ENCODE data around the gene FOXE3. TPM values are rescaled to one million over a fixed set of nuclear protein-coding genes. Genes with fewer than 3 reads are reported as not detected.

FOXE3 gene
- not detected in 2 replicates for total RNA-seq

DNA sequence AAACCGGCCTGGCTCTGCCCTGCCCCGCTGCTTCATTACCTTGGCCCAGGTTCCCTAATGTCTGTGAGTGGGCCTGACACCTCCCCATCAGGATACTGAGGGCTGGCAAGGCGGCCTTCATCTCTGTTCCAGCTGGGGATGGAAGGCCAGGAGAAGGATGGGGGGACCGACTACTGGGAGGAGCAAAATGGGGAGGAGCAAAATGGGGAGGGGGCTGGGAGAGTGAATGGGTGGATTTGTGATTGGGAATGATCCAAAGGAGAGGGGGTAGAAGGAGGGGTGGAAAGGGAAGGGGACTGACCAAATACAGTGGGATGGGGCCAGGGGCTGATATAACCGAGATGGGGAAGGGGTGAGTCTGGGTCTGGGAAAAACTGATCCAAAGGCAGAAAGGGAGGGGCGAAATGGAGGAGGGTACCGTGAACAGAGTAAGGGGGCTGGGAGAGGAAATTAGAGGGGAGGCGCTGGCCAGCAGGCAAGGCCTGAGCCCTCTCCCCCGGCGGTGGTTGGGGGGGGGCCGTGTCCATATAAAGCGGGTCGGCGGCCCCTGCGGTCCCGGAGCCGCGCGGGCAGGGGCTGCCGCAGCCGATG lies at the start of gene FOXE3:
Gene FOXE3, plus strand, starts transcription at position 558 of the 591 bp plus-strand sequence. Its CDS starts 31 bp downstream, at position 589.

DNA sequence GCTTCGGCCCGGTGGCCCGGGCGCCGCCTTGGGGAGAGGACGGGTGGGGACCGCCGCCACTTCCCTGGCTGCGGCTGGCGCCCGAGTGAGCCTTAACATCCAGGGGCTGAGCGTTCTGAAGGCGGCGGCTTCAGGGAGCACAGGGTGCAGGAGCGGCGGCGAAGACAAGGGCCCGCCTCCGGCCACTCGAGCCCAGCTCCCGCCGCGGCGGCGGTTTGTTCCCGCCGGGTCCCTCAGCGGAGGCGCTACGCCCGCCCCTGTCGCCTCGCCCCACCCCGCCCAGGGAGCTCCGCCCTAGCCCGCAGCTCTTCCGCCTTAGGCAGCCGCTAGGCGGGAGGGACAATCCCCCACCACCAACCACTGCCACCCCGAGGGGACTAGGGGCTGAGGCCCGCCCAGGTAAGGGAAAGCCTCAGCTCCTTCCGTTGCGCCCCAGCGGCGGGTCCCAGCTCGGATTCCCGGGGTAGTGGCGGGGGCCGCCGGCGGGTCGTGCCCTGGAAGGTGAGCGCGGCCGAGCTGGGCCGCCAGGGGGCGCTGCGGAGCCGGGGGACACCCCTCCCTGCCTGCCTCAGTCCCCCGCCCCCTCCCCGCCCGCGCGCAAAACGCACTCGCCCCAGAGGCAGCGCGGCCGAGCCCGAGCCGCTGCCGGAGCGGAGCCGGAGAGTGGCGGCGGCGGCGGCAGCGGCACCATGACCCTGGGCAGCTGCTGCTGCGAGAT lies 21.5 kb downstream of the FOXE3 start, which contains the start of gene FOXD2:
Gene FOXD2, plus strand, starts transcription at position 598 of the 718 bp plus-strand sequence. Its CDS starts 92 bp downstream, at position 690.

Other genes starting within 250 kb of the FOXE3 start
- 0.58 and 1.7 TPM in 2 replicates for gene PDZK1IP1, start 226.2 kb upstream of the FOXE3 start, total RNA-seq
- 0.19 and 11.3 TPM in 2 replicates for gene TAL1, start 184.1 kb upstream of the FOXE3 start, total RNA-seq
- gene STIL, start 102.1 kb upstream of the FOXE3 start, total RNA-seq = 4.2 and 13.0 TPM in 2 replicates
- gene CMPK1, start 82.5 kb upstream of the FOXE3 start, total RNA-seq = 155 and 177 TPM in 2 replicates
- under 0.01 TPM in 2 replicates for gene FOXD2, start 21.8 kb downstream of the FOXE3 start, total RNA-seq